ENCODE measurements around the gene NEO1. TPM values are rescaled to one million over a fixed set of nuclear protein-coding genes. Genes with fewer than 3 reads are reported as not detected.

Gene NEO1
- total RNA-seq, 1 experiment from 2014 or later, result 12.4 TPM

GRCh38 chr15:73335471-73335870 is 283.2 kb downstream of the NEO1 start:
- H3K27ac Mint-ChIP-seq (ENCODE audit: unreplicated experiment), result no peak overlapping the region
- no TSS peak for BruUV-seq (replicated peaks)

GRCh38 chr15:73336756-73337155 is 284.5 kb downstream of the NEO1 start:
- H3K4me3 Mint-ChIP-seq (ENCODE audit: unreplicated experiment), result no peak overlapping the region

More at GRCh38 chr15:73335471-73335870, 283.2 kb downstream of the NEO1 start:
- H3K36me3 Mint-ChIP-seq (ENCODE audit: insufficient read depth, unreplicated experiment), result no peaks in the 10 kb centered on the region
- no peak for TF ChIP-seq CTCF (IDR thresholded peaks at IDR 0.05; ENCODE audit: insufficient read depth in 1 of 2, low read depth in 1 of 2, low read length in 1 of 2, severe bottlenecking in 1 of 2, unreplicated experiment in 1 of 2)
- ChIA-PET POLR2A (no interaction called here), CTCF (no interaction called here)
- H3K9me3 Mint-ChIP-seq (ENCODE audit: unreplicated experiment), result no peaks in the 10 kb centered on the region
- intact Hi-C loops (cut with micrococcal nuclease; ENCODE audit: unreplicated experiment), result no loop called here
- no peaks in the 10 kb centered on the region for H3K4me1 Mint-ChIP-seq (ENCODE audit: low read depth, unreplicated experiment)
- peaks cover 1% of the 10 kb centered on the region; the same call in 1 of the 2 replicates for H3K27me3 ChIP-seq (replicated peaks; ENCODE audit: control insufficient read depth, insufficient read depth, low read length)
- no peaks in the 10 kb centered on the region for H3K9me3 ChIP-seq
- DNase-seq, result no peak
- no peak overlapping the region for H3K4me3 Mint-ChIP-seq (ENCODE audit: unreplicated experiment)
- no peak overlapping the region for H3K4me3 ChIP-seq (ENCODE audit: low read depth, low read length)
- no peaks in the 10 kb centered on the region for H3K36me3 ChIP-seq (ENCODE audit: control insufficient read depth, insufficient read depth, low read length)
- H3K4me1 ChIP-seq, result no peaks in the 10 kb centered on the region
- peaks cover 13% of the 10 kb centered on the region for H3K27me3 Mint-ChIP-seq (ENCODE audit: insufficient read depth, unreplicated experiment)

DNA sequence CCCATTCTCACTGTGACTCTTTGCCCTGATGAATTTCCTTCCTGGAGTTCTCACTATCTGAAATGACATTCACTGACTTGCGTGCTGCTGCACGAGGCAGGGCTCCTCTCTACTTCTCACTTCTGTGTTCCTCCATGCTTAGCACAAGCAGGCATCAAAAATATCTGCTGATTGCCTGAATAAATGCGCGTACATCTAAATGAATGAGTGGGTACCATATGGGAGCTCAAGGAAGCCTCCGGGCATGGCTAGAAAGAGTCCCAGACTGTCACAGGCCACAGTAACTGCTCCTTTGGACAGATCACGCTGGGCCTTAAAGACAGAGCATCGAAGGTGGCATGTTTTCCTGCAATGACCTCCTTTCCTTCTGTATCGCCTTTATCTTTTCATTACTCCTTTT is 284.9 kb downstream of the NEO1 start:
- no peak overlapping the region for H3K27ac Mint-ChIP-seq (ENCODE audit: unreplicated experiment)
- ChIA-PET POLR2A (no interaction called here), CTCF (no interaction called here)
- H3K36me3 Mint-ChIP-seq (ENCODE audit: insufficient read depth, unreplicated experiment), result no peaks in the 10 kb centered on the region
- DNase-seq, result no peak
- H3K4me1 Mint-ChIP-seq (ENCODE audit: low read depth, unreplicated experiment), result no peaks in the 10 kb centered on the region
- no TSS peak for BruUV-seq (replicated peaks)
- no peaks in the 10 kb centered on the region for H3K4me1 ChIP-seq
- intact Hi-C loops (cut with micrococcal nuclease; ENCODE audit: unreplicated experiment), result no loop called here
- no peaks in the 10 kb centered on the region for H3K9me3 Mint-ChIP-seq (ENCODE audit: unreplicated experiment)
- H3K27me3 ChIP-seq (replicated peaks; ENCODE audit: control insufficient read depth, insufficient read depth, low read length), result peaks cover 1% of the 10 kb centered on the region; the same call in 1 of the 2 replicates
- H3K9me3 ChIP-seq, result no peaks in the 10 kb centered on the region
- no peak overlapping the region for H3K4me3 Mint-ChIP-seq (ENCODE audit: unreplicated experiment)
- peaks cover 13% of the 10 kb centered on the region for H3K27me3 Mint-ChIP-seq (ENCODE audit: insufficient read depth, unreplicated experiment)
- H3K4me3 ChIP-seq (ENCODE audit: low read depth, low read length), result no peak overlapping the region
- no peak for TF ChIP-seq CTCF (IDR thresholded peaks at IDR 0.05; ENCODE audit: insufficient read depth in 1 of 2, low read depth in 1 of 2, low read length in 1 of 2, severe bottlenecking in 1 of 2, unreplicated experiment in 1 of 2)
- no peaks in the 10 kb centered on the region for H3K36me3 ChIP-seq (ENCODE audit: control insufficient read depth, insufficient read depth, low read length)

More at GRCh38 chr15:73336756-73337155, 284.5 kb downstream of the NEO1 start:
- H3K4me1 Mint-ChIP-seq (ENCODE audit: low read depth, unreplicated experiment), result no peaks in the 10 kb centered on the region
- no peaks in the 10 kb centered on the region for H3K36me3 ChIP-seq (ENCODE audit: control insufficient read depth, insufficient read depth, low read length)
- H3K9me3 Mint-ChIP-seq (ENCODE audit: unreplicated experiment), result no peaks in the 10 kb centered on the region
- intact Hi-C loops (cut with micrococcal nuclease; ENCODE audit: unreplicated experiment), result no loop called here
- DNase-seq, result no peak
- H3K4me3 ChIP-seq (ENCODE audit: low read depth, low read length), result no peak overlapping the region
- no peaks in the 10 kb centered on the region for H3K4me1 ChIP-seq
- BruUV-seq (replicated peaks), result no TSS peak
- H3K36me3 Mint-ChIP-seq (ENCODE audit: insufficient read depth, unreplicated experiment), result no peaks in the 10 kb centered on the region
- H3K27me3 Mint-ChIP-seq (ENCODE audit: insufficient read depth, unreplicated experiment), result peaks cover 13% of the 10 kb centered on the region
- TF ChIP-seq CTCF (IDR thresholded peaks at IDR 0.05; ENCODE audit: insufficient read depth in 1 of 2, low read depth in 1 of 2, low read length in 1 of 2, severe bottlenecking in 1 of 2, unreplicated experiment in 1 of 2), result no peak
- peaks cover 1% of the 10 kb centered on the region; the same call in 1 of the 2 replicates for H3K27me3 ChIP-seq (replicated peaks; ENCODE audit: control insufficient read depth, insufficient read depth, low read length)
- no peaks in the 10 kb centered on the region for H3K9me3 ChIP-seq
- ChIA-PET CTCF (no interaction called here), POLR2A (no interaction called here)
- H3K27ac Mint-ChIP-seq (ENCODE audit: unreplicated experiment), result no peak overlapping the region
